K562 (cell line): ENCODE results near the gene LRRC3B.

Experiments used
- EGR1 ChIP-seq: fragments of 450-650 bp; conservative IDR thresholded peaks from 2 replicates; pipeline ENCODE4 v1.6.1; 2017; ENCODE audit warnings: mild to moderate bottlenecking
- EZH2 ChIP-seq: IDR thresholded peaks from 2 replicates; pipeline ENCODE4 v1.6.1; 2012; ENCODE audit warnings: low read depth, mild to moderate bottlenecking, inconsistent platforms, low read length, borderline replicate concordance
- FOXP1 ChIP-seq: sonication (generic); formaldehyde crosslinking; IDR thresholded peaks from 2 replicates; pipeline ENCODE4 v1.8.0; 2022; ENCODE audit warnings: mild to moderate bottlenecking, missing genetic modification reagents
- KDM1A ChIP-seq, 2 experiments: fragments of 450-650 bp; IDR thresholded peaks; 2 replicates each; pipeline ENCODE4 v1.6.1; 2016; ENCODE audit warnings: mild to moderate bottlenecking in 2 of 2
- MXI1 ChIP-seq: IDR thresholded peaks from 2 replicates; pipeline ENCODE4 v1.6.1; 2011; ENCODE audit warnings: low read depth, mild to moderate bottlenecking, improper control_type of control experiment, low read length
- NR1H2 ChIP-seq: sonication (generic); formaldehyde crosslinking; IDR thresholded peaks from 2 replicates; pipeline ENCODE4 v1.4.0; 2020; ENCODE audit warnings: mild to moderate bottlenecking, missing genetic modification reagents
- SMARCA4 ChIP-seq: fragments of 450-650 bp; IDR thresholded peaks from 2 replicates; pipeline ENCODE4 v1.6.1; 2016
- TEAD2 ChIP-seq: fragments of 450-650 bp; IDR thresholded peaks from 2 replicates; pipeline ENCODE4 v1.6.1; 2016; ENCODE audit warnings: missing genetic modification characterization, control low read depth, missing compliant biosample characterization
- ZBTB7A ChIP-seq: IDR thresholded peaks from 2 replicates; pipeline ENCODE4 v1.6.1; 2011; ENCODE audit warnings: low read depth, mild to moderate bottlenecking, low read length, moderate library complexity, borderline replicate concordance; ENCODE audit not compliant: control insufficient read depth
- TF ChIP-seq, protein P1 (sequence below), 3 experiments: IDR thresholded peaks in 2 of 3; conservative IDR thresholded peaks in 1 of 3; 2 replicates each; pipeline ENCODE4 v1.5.1; 2011 to 2012; ENCODE audit warnings: low read length in 3 of 3, mild to moderate bottlenecking in 3 of 3, control low read depth in 2 of 3, improper control_type of control experiment in 1 of 3, inconsistent platforms in 1 of 3, low read depth in 1 of 3, mixed read lengths in 1 of 3, moderate library complexity in 1 of 3; ENCODE audit not compliant: insufficient read depth in 2 of 3

DNA sequence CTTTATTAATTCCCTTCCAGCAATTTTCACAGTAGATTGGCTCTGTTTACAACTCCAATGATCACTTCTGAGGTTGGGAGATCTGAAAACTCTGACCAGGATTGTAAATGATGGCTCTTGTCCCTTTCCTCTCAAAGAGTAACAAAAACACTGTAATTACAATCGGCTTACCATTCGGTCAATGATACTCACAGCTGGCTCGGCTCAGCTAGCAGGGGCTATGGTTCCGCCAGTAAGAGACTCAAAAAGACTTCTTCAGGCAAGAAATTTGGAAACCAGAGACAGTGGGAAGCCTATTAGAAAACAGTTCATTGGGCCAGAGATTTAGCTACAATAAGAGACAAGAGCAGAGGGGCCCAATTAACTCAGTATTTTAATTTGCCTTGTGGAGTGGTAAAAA, 96.6 kb downstream of the LRRC3B start:
- TF ChIP-seq KDM1A (IDR thresholded peaks at IDR 0.05) (no peak), MXI1 (no peak), EGR1 (no peak), EZH2 (no peak), SMARCA4 (no peak), FOXP1 (CRISPR knock-in tag) (no peak), ZBTB7A (no peak), TEAD2 (tag) (no peak), NR1H2 (CRISPR knock-in tag) (no peak)
- TF ChIP-seq, protein P1, sequence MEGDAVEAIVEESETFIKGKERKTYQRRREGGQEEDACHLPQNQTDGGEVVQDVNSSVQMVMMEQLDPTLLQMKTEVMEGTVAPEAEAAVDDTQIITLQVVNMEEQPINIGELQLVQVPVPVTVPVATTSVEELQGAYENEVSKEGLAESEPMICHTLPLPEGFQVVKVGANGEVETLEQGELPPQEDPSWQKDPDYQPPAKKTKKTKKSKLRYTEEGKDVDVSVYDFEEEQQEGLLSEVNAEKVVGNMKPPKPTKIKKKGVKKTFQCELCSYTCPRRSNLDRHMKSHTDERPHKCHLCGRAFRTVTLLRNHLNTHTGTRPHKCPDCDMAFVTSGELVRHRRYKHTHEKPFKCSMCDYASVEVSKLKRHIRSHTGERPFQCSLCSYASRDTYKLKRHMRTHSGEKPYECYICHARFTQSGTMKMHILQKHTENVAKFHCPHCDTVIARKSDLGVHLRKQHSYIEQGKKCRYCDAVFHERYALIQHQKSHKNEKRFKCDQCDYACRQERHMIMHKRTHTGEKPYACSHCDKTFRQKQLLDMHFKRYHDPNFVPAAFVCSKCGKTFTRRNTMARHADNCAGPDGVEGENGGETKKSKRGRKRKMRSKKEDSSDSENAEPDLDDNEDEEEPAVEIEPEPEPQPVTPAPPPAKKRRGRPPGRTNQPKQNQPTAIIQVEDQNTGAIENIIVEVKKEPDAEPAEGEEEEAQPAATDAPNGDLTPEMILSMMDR (IDR thresholded peaks at IDR 0.05 in 2 of 3, conservative IDR thresholded peaks at IDR 0.05 in 1 of 3; ENCODE audit: insufficient read depth in 2 of 3, low read depth in 1 of 3, low read length in 3 of 3), result no peak
